NCI-H446 (cell line): Measurements from ENCODE around the gene ABCC10.
"Not testable (repeated sequence)": the region's sequence is repeated elsewhere in the genome, so short reads cannot be mapped to it uniquely, and the experiment has no call there.

Experiments used
- DNase-seq, 2 experiments: peaks; one replicate each; lab custom pipeline; 2025; lab: John Stamatoyannopoulos, UW

ABCC10 gene

DNA sequence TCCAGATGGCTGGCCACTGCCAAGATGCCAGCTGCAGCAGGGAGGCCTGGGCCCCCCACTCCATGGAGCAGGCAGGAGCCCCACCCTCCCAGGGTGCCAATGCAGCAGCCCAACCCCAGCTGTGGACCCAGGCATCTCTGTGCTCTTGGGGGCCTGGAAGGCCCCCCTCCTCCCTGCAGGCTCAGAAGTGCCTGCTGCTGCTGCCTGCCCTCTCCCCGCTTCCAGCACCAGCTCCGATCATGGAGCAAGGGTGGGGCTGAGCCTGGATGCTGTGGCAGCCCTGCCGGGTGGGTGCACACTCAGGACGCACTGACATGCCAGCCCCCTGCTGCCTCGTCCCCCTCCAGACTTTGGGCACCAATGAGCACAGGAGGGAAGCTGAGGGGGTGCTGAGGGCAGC, 14.8 kb upstream of the ABCC10 start:
- DNase-seq: no peak

DNA sequence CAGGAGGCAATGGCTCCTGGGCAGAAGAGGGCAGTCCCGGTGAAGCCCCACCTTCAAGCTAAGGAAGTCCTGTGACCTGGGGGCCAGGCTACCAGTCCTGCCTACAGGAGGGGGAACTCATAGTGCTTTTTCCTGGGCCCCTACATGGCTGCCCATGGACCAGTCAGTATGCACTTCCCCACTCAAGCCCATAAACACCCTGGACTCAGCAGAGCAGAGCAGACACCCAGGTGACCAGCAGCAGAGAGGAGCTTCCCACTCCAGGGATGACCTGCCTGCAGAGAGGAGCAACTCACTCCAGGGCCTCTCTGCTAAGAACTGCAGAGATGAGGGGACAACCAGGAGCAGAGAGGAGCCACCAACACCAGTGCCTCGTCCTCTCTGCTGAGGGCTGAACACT, 14.3 kb upstream of the ABCC10 start:
- DNase-seq: no peak

DNA sequence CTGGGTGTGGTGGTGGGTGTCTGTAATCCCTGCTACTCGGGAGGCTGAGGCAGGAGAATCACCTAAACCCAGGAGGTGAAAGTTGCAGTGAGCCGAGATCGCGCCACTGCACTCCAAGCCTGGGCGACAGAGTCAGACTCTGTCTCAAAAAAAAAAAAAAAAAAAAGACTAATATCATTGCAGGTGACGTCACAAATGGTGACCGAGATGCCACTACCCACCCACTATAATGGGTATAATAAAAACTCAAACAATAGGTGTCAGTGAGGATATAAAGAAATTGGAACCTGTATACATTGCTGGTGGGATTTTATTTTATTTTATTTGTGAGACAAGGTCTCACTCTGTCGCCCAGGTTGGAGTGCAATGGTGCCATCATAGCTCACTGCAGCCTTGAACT, 12.1 kb upstream of the ABCC10 start:
- DNase-seq: not testable (repeated sequence)

DNA sequence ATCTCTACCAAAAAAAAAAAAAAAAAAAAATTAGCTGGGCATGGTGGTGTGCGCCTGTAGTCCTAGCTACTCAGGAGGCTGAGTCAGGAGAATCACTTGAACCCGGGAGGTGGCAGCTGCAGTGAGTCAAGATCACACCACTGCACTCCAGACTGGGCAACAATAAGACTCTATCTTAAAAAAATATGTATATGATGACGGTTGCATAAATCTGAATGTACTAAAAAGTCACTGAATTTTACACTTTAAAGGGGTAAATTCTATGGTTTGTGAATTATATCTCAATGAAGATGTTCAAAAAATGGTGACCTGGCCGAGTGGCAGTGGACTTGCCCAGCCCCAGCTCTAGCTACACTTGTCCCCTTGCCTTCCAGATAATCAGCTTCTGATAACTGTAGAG, 10.4 kb upstream of the ABCC10 start:
- DNase-seq: no peak

DNA sequence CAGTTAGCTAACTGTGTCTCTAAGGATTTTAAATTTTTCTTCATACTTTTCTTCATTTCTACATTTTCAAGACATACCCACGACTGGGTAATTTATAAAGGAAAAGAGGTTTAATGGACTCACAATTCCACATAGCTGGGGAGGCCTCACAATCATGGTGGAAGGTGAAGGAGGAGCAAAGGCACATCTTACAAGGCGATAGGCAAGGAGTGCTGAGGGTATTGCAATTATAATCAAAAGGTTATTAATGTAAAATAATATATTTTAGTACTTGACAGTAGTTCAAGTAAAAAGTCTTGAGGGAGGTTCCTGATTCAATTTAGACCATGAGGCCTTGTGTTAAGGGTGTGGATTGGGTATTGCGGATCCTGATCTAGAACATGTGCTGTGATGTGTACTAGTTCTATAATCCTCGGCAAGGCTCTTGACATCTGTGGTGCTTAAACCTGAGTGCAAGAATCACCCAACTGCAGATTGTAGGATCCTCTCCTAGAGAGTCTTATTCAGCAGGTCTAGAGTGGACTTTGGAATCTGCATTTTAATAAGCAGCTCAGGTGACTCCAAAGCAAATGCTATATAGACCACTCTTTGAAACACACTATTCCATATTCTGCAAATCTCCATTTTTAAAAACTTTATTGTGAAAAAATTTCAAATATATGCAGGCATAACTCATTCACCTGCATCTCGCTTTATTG, 7.2 kb upstream of the ABCC10 start:
- no peak for DNase-seq

DNA sequence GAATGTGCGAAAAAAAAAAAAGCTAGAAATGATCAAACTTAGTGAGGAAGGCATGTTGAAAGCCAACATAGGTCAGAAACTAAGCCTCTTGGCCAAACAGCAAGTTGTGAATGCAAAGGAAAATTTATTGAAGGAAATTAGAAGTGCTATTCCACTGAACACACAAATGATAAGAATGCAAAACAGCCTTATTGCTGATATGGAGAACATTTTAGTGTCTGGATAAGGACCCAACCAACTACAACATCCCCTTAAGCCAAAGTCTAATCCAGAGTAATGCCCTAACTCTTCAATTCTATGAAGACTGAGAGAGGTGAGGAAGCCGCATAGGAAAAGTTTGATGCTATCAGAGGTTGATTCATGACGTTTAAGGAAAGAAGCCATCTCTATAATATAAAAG, 5.5 kb upstream of the ABCC10 start:
- DNase-seq: no peak

DNA sequence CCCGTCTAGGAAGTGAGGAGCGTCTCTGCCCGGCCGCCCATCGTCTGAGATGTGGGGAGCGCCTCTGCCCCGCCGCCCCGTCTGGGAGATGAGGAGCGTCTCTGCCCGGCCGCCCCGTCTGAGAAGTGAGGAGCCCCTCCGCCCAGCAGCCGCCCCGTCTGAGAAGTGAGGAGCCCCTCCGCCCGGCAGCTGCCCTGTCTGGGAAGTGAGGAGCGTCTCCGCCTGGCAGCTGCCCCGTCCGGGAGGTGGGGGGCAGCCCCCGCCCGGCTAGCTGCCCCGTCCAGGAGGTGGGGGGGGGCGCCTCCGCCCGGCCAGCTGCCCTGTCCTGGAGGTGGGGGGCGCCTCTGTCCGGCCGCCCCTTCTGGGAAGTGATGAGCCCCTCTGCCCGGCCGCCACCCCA, 2.3 kb upstream of the ABCC10 start:
- not testable (repeated sequence) for DNase-seq

DNA sequence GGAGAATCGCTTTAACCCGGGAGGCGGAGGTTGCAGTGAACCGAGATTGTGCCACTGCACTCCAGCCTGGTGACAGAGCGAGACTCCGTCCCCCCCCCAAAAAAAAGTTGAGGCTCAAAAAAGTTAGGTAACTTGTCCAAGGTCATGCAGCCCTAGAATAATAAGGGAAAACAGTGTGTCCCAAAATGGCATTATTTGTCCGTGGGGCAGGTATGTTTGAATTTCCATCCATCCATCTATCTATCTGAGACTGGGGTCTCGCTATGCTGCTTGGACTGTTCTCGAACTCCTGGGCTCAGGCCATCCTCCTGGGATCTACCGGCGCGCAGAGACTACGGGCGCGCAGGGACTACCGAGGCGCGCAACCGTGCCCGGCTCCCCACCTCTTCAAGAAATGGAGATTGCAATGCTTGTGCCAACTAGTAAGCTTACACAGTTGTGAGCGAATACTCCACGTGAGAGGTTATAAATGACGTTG, 374 bp upstream of the ABCC10 start:
- no peak for DNase-seq

DNA sequence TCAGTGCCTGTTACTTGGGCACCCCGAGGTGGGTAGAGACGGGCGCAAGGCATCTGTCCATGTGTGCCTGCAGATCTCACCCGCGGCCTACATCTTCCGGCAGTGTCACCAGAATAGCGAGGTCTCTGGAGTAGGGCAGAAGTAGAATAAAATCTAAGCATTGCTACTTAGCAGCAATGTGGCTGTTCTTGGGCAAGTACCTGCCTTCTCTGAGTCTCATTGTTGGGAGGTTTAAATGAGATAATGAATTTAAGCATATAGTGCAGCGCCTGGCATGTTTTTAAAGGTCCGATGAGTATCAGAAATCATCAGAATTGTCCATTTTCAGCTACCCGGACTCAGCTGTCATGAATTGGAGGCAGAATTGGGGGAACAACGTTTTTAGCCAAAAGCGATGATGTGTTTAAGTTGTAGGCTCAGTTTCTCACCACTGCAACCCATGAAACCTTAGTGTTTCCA, 800 bp downstream of the ABCC10 start:
- DNase-seq: no peak

DNA sequence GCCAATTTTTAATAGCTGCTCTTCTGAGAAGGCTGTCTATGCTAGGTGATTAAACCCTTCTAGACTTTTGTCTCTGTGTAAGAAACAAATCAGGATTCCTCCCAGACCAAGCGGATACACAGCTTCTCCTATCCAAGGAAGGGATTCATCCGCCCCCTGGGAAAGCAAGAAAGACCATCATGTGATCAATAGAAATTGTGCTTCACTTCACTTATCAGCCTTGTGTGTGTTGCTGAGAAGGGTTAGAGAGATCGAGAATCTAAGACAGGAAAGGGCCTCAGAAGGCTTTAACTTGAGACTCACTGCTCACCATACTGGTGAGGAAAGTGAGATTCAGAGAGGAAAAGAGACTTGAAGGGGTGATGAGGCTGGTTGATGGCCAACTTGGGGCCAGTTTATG, 1.5 kb downstream of the ABCC10 start:
- DNase-seq: no peak

DNA sequence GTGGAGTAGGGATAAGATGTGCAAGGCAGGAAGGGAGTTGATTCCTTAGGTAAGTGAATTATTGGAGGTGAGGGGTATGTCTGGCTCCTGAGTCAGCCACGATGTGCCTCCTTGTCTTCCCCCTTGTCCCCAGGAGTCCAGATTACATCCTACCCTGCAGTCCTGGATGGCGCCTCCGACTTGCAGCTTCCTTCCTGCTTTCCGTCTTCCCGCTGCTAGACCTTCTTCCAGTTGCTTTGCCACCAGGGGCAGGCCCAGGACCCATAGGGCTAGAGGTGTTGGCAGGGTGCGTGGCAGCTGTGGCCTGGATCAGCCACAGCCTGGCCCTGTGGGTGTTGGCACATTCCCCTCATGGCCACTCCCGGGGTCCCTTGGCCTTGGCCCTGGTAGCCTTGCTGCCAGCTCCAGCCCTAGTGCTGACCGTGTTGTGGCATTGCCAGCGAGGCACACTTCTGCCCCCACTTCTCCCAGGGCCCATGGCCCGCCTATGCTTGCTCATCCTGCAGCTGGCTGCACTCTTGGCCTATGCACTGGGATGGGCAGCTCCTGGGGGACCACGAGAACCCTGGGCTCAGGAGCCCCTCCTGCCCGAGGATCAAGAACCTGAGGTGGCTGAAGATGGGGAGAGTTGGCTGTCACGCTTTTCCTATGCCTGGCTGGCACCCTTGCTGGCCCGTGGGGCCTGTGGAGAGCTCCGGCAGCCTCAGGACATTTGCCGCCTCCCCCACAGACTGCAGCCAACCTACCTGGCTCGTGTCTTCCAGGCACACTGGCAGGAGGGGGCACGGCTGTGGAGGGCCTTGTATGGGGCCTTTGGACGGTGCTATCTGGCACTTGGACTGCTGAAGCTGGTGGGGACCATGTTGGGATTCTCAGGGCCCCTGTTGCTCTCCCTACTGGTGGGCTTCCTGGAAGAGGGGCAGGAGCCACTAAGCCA, 4.9 kb downstream of the ABCC10 start:
- no peak for DNase-seq

DNA sequence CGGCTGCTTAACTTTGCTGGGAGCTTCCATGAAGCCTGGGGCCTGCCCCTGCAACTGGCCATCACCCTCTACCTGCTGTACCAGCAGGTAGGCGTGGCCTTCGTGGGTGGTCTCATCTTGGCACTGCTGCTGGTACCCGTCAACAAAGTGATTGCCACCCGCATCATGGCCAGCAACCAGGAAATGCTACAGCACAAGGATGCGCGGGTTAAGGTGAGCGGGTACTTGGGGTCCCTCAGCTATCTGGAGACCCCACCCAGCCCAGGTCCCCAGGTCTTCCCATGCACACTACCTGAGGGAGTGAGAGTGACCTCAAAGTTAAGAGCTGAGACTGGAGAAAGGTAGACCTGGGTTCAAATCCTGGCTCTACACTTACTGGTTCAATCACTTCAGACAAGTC, 5.8 kb downstream of the ABCC10 start:
- DNase-seq: no peak

DNA sequence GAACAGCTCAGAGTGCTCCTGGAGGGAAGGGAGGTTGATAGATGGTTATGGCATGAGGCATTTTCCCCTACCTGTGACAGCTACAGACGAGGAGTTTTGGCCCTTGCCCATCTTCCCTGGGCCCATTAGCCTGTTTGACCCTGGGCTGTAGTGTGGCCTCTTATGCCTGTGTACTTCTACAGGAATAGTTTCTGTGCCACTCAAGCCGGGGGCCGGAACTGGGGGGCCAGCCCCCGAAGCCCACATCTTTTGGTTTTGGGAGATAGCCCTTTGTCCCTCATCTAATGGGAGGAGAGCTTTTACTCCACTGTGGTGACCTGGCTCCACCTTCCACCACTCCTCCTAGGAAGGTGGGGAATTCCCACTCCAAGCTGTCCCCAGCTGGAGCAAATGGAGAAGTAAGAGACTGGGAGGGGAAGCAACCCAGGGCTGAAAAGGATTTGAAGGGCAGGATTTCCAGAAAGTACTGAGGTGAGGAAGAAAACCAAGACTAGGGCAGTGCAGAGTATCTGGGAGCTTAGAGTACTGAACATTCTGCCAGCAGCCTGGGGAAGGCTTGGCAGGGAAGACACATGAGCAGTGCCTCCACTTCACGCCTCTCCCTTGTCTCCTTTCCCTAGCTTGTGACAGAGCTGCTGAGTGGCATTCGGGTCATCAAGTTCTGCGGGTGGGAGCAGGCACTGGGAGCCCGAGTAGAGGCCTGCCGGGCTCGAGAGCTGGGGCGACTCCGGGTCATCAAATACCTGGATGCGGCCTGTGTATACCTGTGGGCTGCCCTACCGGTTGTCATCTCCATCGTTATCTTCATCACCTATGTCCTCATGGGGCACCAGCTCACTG, 6.9 kb downstream of the ABCC10 start:
- DNase-seq: no peak

DNA sequence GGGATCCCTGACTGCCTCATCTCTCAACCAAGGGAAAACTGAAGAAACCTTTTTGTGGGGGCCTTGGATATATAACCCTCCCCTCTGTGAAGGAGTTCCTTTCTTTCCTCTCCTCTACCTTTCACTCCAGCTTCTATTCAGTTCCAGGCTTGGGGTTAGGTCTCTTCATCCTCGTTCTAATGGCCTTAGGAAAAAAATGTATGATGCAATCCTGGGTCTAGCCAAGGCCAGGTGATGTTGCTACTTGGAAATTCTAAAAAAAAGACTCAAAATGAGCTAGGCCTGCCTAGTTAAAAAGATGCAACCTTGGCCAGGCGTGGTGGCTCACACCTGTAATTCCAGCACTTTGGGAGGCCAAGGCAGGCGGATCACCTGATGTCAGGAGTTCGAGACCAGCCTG, 7.6 kb downstream of the ABCC10 start:
- DNase-seq: no peak

DNA sequence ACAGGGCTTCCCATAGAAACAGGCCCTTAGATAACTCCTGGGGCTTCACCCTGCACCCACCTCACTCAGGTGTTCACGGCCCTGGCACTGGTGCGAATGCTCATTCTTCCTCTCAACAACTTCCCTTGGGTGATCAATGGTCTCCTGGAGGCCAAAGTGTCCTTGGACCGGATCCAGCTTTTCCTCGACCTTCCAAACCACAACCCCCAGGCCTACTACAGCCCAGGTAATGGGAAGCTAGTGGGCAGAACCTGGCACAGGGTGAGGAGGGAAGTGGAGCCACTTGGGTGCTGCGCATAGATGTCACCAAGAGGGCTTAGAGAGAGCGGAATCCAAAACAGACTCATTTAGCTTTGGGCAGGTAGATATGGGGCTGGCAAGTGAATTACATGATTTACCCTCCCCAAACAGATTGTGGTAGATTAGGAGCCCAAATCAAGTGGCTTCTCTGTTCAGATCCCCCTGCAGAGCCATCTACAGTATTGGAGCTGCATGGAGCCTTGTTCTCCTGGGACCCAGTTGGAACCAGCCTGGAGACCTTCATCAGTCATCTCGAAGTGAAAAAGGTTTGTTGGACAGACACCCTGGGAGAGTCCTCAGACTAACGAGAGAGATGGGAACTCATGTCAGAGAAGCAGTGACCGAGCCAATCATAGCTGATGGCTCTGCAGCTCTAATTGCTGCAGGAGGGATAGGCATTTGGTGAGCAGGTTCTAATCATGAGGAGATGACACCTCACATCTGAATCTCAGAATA, 8.5 kb downstream of the ABCC10 start:
- DNase-seq: no peak

DNA sequence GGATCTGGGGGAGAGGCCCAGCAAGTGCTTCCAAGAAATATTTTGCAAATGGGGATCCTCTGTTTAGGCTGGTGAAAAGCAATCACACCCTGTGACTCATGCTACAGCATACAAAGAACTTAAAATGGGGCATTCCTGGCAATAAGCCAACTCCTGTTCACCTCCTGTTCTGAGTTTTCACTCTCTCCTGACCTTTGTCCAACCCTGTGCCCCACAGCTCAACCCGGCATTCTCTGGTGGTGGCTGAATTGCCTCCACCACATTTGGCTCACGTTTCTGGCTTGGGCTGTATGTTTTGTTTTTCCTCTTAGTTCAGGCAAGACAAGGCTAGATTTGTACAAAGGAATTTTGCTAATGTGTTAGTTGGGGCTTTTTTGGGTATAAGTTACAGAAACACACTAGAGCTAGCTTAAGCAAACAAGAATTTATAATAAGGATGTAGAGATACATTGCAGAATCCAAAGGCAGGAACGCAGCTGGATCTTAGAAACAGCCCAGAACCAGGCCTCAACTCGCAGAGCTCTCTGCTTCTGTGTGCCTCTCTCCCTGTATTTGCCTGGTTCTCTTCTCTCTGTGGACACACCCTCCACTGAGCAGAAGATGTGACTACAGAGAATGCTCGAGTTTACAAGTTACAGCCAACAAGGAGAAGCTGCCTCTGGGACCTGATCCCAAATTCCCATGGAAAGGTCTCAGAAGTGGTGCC, 9.4 kb downstream of the ABCC10 start:
- DNase-seq: no peak

DNA sequence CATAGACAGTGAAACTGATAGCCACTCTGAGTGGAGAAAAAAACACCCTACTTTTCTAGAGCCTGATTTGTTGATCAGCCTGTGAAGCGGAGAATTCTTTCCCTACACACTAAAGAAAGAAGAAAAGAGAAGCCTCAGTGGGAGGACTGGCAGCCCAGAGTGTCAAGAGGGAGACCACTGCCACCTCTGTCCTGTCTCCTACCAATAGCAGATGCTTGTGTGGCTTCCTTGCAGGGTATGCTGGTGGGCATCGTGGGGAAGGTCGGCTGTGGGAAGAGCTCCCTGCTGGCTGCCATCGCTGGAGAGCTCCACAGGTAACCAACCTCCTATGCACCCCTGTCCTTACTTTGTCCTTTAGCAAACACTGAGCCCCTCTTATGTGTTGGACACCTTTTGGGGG, 10.4 kb downstream of the ABCC10 start:
- DNase-seq: no peak

DNA sequence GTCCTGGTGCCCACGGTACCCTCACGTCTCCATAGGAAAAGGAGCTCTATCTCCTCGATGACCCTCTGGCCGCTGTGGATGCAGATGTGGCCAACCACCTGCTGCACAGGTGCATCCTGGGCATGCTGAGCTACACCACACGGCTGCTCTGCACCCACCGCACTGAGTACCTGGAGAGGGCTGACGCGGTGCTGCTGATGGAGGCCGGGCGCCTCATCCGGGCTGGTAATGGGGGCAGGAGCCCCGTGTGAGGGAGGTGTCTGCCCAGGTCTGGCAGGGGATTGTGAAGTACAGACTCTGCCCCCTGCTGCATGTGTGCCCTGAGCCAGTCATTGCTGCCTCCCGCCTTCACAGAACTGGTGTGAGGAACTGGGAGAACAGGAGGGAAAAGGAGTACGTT, 15.6 kb downstream of the ABCC10 start:
- DNase-seq: no peak

DNA sequence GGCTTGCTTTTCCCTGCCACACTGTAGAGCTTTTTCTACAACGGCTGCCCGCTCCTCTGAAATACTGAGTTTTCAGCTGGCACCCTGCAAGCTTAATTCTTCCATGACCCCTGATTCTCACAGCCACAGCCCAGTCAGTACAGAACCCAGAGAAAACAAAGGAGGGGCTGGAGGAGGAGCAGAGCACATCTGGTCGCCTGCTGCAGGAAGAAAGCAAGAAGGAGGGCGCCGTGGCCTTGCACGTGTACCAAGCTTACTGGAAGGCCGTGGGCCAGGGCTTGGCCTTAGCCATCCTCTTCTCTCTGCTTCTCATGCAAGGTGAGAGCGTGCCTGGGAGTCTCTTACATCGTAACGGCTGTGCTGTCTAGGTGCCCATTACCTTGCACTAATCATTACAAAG, 16.7 kb downstream of the ABCC10 start:
- no peak for DNase-seq

DNA sequence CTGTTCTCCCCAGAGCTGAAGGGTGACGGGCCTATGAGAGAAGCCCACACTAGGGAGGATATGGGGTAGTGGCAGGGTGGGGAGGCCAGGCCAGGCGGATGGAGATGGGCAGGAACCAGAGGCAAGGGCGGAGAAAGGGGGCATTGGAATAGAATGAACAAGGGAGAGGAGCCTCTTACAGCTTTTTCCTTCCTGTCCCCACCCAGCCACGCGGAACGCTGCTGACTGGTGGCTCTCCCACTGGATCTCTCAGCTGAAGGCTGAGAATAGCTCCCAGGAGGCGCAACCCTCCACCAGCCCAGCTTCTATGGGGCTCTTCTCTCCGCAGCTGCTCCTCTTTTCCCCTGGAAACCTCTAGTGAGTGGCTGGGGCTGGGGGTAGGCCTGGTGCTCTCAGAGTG, 17.2 kb downstream of the ABCC10 start:
- DNase-seq: no peak

DNA sequence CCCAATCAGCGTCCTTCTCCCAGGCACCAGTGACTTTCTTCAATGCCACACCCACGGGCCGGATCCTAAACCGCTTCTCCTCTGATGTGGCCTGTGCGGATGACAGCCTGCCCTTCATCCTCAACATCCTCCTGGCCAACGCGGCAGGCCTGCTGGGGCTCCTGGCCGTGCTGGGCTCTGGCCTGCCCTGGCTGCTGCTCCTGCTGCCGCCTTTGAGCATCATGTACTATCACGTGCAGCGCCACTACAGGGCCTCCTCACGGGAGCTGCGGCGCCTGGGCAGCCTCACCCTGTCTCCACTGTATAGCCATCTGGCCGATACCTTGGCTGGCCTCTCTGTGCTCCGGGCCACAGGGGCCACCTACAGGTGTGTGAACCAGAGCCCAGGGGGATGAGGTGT, 18.2 kb downstream of the ABCC10 start:
- DNase-seq: no peak
